ENCODE measurements around the gene SLC43A1. TPM values are rescaled to one million over a fixed set of nuclear protein-coding genes. Genes with fewer than 3 reads are reported as not detected.
"Not testable (repeated sequence)": the region's sequence is repeated elsewhere in the genome, so short reads cannot be mapped to it uniquely, and the experiment has no call there.

Gene SLC43A1
- total RNA-seq, 1 donor from 2014 or later: 3.6 TPM

DNA sequence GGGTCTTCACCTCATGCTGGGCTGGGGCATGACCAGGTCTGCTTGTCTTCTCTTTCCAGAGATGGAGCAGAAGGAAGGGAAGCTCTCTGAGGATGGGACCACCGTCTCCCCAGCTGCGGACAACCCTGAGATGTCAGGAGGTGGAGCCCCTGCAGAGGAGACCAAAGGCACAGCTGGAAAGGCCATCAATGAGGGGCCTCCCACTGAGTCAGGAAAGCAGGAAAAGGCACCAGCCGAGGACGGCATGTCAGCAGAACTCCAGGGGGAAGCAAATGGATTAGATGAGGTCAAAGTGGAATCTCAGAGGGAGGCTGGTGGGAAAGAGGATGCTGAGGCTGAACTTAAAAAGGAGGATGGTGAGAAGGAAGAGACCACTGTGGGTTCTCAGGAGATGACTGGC is 27.1 kb upstream of the SLC43A1 start:
- no peak for TF ChIP-seq CTCF (conservative IDR thresholded peaks at IDR 0.05; ENCODE audit: low read depth, low read length)
- H3K4me3 ChIP-seq (ENCODE audit: low read depth, low read length): no peak overlapping the region
- no peak for DNase-seq (ENCODE audit: low read depth)

DNA sequence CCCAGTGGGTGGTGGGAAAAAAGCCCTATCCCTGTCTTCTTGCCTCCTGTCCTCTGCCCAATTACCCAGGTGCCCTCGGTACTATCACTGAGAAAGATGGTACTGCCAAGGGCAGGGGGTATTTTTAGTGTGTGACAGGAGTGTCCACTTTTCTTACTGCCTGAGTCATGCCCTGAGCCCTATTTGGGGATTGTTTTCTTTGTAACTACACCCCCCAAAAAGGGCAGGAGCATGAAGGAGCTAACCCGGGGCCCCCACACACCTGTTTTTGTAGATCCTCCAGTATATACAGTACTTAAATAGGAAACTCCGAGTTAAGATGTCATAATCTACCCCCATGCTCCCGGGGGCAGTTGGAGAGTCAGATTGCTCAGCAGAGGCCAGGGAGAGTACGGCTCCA is 25.7 kb upstream of the SLC43A1 start:
- TF ChIP-seq CTCF (conservative IDR thresholded peaks at IDR 0.05; ENCODE audit: low read depth, low read length): no peak
- DNase-seq (ENCODE audit: low read depth): no peak
- H3K4me3 ChIP-seq (ENCODE audit: low read depth, low read length): no peak overlapping the region

DNA sequence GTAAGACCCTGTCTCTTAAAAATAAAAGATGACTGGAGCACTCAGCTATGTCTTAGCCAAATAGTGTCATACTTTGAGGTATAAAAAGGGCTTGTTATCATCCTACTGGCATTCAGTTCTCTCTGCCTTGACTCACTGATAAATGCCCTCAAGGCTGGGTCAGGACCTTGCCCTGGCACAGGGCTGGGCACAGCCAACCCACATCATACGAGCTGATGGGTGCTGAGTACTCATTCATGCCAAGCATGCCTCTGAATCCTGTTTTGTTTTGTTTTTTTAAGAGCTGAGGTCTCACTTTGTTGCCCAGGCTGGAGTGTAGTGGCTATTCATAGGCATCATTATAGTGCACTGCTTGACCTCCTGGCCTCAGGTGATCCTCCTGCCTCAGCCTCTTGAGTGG is 23.8 kb upstream of the SLC43A1 start:
- no peak for TF ChIP-seq CTCF (conservative IDR thresholded peaks at IDR 0.05; ENCODE audit: low read depth, low read length)
- DNase-seq (ENCODE audit: low read depth): no peak
- no peak overlapping the region for H3K4me3 ChIP-seq (ENCODE audit: low read depth, low read length)

GRCh38 chr11:57536947-57537619 is 21.6 kb upstream of the SLC43A1 start, which contains the start of gene SMTNL1:
SMTNL1 (plus strand) TSS chr11:57537595; CDS start chr11:57542643, 5,048 bp downstream.
- H3K4me3 ChIP-seq (ENCODE audit: low read depth, low read length): no peak within 1 kb of the TSS
- no peak for DNase-seq (ENCODE audit: low read depth)
- no peak for TF ChIP-seq CTCF (conservative IDR thresholded peaks at IDR 0.05; ENCODE audit: low read depth, low read length)

DNA sequence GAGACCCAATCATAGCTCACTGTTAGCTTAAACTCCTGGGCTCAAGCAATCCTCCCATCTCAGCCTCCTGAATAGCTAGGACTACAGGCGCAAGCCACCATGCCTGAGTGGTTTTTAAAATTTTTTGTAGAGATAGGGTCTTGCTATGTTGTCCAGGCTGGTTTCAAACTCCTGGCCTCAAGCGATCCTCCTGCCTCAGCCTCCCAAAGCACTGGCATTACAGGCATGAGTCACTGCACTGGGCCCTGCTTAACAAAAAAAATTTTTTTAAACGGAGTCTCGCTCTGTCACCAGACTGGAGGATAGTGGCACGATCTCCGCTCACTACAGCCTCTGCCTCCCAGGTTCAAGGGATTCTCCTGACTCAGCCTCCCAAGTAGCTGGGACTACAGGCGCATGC is 18.9 kb upstream of the SLC43A1 start:
- not testable (repeated sequence) for H3K4me3 ChIP-seq (ENCODE audit: low read depth, low read length); DNase-seq (ENCODE audit: low read depth)

- peak within 1 kb of the TSS; percentile 80 for H3K4me3 ChIP-seq (ENCODE audit: low read depth, low read length)
- peak; percentile 84 for DNase-seq (ENCODE audit: low read depth)
- TF ChIP-seq CTCF (conservative IDR thresholded peaks at IDR 0.05; ENCODE audit: low read depth, low read length): no peak
Measured at GRCh38 chr11:57530596-57531507, 15.3 kb upstream of the SLC43A1 start, which contains the start of gene TIMM10. TIMM10 (minus strand) TSS chr11:57530754; CDS start chr11:57530189, 565 bp downstream.

GRCh38 chr11:57530215-57530595 is 14.7 kb upstream of the SLC43A1 start:
- no peak for TF ChIP-seq CTCF (conservative IDR thresholded peaks at IDR 0.05; ENCODE audit: low read depth, low read length)
- no peak for DNase-seq (ENCODE audit: low read depth)
- H3K4me3 ChIP-seq (ENCODE audit: low read depth, low read length): peak overlapping the region; percentile 80
